HG02763 (cell line): ENCODE results near the gene CYB5R4.

Experiments used
- ATAC-seq: cut with Tn5 transposase; IDR thresholded peaks from one replicate; pipeline ENCODE4 v1.9.1; 2021; ENCODE audit warnings: mild to moderate bottlenecking, moderate library complexity; ENCODE audit not compliant: unreplicated experiment

Gene CYB5R4

DNA sequence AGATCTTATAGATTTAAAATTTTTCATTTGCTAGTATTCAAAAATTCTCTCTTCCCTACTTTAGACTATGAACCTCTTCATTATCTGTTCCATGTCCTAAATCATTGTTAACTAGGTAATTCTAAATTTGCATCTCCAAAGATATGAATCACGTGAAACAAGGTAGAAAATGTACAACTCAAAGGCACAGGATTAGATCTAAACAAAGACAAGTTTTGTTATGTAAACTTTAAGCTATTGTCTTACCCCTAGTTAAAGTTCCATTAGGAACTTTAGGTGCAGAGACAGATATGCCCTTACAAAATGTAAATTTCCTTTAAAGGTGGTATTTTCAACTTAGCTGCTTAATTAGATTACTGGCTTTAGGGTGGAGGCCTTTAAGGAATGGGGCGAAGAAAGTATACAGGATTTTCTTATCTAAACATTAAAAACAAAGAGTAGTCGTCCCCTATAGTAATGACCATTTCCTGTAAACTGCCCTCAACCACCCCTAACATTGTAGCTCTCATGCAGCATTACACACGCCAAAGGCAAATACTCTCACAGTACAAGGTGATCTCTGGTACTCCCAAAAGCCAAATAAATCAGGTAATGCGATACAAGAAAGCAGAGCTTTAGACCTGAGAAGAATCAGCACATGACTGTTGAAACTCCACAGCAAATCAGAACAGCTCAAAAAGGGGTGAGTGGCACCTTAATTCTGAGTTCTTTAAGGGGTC lies 116.7 kb downstream of the CYB5R4 start:
- no peak for ATAC-seq

DNA sequence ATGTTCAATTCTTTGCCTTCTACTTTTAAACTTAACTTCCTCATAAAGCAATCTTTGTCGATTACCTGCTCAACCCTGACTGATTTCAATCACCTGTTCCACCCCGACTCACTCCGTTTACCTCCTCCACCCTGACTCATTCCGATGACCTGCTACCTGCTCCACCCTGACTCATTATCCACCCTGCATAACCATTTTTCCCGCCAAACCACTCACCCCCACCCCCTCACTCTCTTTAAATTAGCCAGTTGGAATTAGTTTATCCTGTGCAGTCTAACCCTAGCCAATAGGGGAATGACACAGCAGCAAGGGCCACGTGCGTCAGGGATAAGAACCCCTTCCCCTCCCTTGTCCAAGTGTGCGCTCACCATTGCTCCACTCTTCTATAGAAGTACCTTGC lies 117.4 kb downstream of the CYB5R4 start:
- no peak for ATAC-seq

DNA sequence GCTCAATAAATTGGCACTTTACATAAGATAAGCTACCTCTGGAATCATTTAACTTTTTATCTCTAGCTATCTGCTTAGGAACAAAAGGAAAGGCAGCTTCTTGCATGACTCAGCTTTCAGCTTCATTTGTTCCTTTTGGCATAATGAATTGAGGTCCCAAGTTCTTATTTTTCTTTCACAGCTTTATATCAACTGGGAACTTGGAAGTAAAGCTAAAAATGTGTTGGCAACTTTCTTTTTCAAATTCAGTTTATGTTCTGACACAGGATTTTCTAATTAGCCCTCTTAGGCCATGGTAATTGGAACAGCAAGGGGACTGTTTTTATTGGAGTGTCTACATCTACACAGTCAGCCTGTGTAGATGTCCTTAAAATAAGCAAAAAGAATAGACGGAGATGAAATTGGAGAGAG lies 118.8 kb downstream of the CYB5R4 start:
- no peak for ATAC-seq

DNA sequence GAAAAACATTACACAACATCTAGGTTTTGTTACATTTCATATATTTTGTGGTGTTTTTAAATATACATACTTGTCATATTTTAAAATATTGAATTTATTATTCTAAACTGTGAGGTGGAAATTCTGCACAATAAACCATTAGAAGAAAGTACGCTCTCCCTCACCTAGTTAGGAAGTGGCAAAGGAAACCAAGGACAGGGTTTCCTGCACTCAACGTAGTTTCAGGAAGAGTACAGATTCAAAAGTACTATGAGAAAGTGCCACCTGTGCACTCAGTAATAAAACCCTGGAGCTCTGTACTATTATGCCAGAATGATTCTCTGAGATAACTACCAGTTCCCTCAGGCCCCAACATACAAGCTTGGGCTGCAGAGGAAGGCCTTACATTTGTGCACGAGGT lies 119.5 kb downstream of the CYB5R4 start:
- ATAC-seq = no peak

DNA sequence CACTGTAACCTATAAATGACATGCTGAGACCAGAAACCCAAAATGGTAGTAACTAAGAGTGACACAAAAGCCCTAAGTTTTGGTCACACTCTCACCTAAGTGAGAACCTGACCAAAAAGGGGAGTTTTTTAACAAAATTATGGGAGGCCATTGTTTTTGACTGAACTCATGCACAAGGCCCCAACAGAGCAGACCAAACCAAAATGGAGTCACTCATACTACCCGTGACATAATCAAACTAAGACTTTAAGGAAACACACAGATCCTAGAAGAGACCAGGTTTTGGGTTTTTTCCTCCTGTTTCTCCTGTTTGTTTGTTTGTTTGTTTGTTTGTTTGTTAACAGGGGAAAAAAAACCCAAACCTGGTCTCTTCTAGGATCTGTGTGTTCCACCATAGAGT lies 124.9 kb downstream of the CYB5R4 start:
- no peak for ATAC-seq

DNA sequence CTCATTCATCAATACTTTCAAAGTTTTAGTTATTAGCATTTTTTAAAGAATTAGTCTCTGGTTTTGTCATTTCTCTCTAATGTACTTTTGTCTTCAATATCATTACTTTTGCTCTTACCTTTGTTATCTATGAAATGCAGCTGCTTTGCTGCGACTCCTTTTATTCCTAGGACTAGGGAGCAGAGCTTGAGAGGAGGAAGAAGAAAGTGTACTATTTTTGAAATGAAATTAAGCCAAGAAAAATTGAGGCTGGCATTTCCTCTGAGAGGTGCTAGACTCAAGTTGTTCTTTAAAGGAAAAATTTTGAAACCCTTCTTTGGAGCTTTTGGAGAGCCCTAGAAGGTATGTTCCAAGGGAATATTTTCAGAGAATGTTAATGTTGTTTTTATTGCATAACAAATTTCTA lies 125.8 kb downstream of the CYB5R4 start:
- no peak for ATAC-seq

DNA sequence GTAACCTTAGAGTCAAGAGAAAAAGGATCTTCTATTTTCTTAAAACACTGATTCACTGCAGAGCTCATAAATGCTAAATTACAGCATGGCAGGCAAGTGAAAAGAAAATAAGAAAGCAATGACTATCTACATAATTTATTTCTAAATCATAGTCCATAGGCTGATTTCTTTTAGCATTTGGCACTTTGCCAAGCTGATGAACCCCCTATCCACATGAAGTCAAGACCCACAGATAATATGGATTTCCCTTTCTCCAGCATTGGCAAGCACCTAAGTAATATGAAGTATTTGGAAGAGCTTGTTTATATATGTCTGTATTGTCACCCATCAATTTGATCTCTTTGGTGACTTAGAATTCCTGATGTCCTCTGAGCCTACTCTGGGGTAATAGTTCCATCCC lies 126.2 kb downstream of the CYB5R4 start:
- no peak for ATAC-seq

DNA sequence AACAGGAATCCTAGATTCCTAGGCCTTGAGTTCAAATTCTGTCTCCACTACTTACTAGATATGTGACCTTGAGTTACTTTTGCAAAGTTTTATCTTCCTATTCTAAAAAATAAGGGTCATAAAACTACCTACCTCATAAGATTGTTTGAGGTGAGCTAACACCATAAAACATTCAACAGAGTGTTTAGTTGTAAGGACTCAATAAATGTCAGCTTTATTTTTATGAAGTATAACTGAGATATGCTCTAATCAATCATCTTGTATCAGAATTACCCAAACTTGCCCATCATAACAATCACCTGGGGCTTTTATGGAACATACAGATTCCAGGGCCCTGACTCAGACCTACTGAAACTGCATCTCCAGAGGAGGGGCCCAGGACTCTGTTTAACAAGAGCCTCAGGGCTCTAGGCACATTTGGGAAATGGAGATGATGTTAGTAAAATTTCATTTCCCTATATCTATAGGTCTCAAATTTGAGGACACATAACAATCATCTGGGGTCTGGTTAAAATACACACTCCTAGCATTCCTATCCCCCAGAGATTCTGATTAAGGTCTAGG lies 138.6 kb downstream of the CYB5R4 start:
- ATAC-seq = no peak

DNA sequence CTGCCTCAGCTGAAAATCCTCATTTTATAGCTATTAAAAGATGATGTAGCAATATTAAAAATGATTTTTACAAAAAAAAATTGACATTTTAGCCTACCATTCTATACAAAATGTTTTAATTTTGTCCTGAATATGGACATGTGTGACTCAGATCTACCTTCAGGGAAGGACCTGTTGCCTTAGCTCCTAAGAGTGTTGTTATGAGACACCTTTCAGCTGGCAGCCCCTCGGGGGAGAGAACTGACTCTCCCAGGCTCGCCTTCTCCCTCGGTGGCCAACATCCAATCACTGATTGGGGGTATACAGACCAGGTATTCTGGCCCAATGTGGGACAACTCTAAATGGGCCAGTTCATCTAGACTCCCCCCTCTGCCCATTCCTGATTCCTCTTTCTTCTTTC lies 141.6 kb downstream of the CYB5R4 start:
- no peak for ATAC-seq

DNA sequence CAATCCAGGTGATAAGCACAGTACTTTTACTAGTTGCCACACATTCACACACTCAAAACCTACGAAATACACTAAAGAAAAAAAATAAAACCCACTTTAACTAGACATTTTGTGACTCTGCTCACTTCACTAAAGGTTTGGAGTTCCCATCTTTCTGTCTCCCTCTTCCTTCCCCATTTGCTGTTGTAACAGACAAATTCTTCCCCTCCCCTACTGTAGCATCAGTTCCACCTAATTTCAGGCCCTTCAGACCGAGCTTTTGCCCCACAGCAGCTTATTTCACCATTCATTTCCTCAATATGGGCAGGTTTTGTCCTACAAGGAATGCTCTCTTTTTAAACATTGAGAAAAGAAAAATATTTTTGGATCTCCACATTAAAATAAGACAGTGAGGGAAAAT lies 142.7 kb downstream of the CYB5R4 start:
- no peak for ATAC-seq

DNA sequence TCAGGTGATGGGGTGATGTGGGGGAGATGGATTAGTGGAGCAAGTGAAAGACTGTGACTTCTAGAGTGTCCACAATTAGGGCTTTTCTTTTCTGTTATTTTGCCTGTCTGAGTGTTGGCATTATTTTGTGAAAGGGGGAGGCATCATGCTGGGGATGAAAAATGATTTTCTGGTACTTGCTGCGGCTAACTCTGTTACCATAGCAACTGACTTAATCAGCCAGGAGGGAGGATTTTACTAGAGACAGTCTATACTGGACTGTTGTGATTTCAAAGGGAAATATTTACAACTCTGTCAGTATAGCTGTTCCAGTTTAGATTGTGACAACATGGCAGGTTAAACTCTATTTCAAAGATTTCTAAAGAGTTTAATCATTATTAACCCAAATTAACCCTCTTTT lies 143.6 kb downstream of the CYB5R4 start:
- ATAC-seq = no peak

DNA sequence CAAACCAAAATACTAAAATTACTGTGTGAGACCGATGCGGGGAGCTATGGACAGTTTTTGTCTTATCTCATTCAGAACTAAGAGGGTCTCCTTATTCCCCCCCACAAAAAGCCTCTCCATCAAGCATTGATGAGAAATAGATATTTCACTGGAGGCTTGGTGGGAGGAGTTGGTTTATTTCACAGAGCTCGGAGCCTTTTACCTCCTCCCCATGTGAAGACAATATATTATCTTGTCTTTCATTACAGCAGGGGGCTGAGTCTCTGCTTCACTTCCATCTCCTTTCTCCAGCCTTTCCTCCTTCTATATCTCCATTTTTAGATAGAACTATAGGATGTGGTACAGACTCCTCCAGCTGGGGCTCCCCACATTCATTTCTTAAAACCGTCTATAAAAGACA lies 144.2 kb downstream of the CYB5R4 start:
- no peak for ATAC-seq

DNA sequence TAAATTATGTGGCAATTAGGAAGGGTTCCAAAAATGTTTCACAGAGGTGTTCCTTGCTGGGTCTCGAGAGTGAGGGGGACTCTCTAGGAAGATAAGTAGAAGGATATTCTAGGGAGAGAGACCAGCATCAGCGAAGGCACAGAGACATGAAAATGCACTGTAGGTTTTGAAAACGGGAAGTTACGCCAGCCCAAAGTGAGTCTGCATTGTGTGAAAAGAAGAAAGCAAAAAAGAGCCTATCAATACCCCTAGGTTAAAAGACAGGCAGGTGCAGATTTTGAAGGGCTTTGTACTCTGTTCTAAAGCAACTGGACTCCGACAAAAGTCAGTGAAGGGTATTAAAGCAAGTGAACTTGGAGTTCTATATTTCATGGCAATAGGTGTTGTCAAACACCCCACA lies 148.4 kb downstream of the CYB5R4 start:
- no peak for ATAC-seq

DNA sequence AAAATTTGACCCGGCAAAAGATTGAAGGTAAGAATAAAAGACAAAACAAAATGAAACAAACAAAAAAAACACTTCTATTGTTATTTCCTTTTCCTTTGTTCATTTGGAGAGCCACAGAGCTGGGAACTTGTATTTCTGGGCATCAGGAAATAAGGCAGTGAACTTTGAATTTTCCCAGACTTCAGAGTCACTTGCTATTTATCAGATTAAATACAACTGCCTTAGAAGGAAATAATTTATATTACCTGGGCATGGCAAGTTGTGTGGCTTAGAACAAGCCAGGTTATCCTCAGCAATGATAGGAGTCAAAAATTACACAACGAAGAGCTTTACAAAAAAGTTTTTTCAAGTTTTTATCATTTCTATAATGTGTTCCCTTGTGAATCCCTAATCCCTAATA lies 153.9 kb downstream of the CYB5R4 start:
- ATAC-seq = no peak

DNA sequence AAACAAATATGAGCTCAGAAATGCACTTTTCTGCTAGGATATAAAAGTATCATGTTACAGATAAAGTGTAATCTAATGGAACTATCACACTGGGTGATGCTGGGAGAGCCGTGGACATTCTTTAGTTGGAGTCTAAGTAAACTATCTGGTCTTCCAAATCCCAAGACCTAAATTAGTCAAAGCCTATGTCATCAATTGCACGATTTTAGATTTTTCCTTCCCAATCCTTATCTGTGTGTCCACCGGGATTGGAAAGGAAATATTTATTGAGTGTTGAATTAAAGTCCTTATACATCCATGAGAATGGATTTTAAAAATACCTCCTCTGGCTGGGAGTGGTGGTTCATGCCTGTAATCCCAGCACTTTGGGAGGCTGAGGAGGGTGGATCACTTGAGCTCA lies 154.4 kb downstream of the CYB5R4 start:
- ATAC-seq = no peak

DNA sequence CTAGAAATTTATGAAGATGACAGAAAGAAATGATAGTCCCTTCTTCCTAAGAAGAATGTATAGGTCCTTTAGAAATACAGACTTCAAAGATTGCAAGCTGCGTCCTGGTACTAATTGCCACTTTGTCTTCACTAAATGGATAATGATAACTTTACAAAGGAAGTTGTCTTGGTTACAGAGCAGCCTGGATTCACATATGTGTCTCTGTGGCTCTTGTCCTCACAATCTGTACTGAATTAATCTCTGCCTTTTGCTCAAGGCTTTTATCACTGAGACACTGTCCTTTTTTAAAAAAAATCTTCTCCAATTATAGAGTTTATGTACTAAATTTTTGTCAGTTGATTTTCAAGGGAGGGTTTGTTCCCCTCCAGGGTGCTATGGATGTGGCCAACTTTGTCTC lies 156.5 kb downstream of the CYB5R4 start:
- no peak for ATAC-seq
